WTC11 (cell line): Measurements from ENCODE around the gene LETM1.

Experiments used
- ATF3 ChIP-seq: sonication (generic); formaldehyde crosslinking; conservative IDR thresholded peaks from 2 replicates; pipeline ENCODE4 v1.8.1; 2022; ENCODE audit warnings: mild to moderate bottlenecking, missing genetic modification reagents
- CTCF ChIP-seq: fragments of 200-600 bp; IDR thresholded peaks from 2 replicates; pipeline ENCODE4 v1.8.0; 2022; ENCODE audit warnings: antibody characterized with exemption

GRCh38 chr4:1769692-1770091 is 86.3 kb downstream of the LETM1 start:
- no peak for TF ChIP-seq ATF3
- no peak for TF ChIP-seq CTCF
